HepG2 (cell line): Measurements from ENCODE around the gene NEDD4L. TPM values are rescaled to one million over a fixed set of nuclear protein-coding genes. Genes with fewer than 3 reads are reported as not detected.

Experiments
- AHR ChIP-seq: IDR thresholded peaks from 2 replicates; pipeline ENCODE4 v1.6.1; 2018; ENCODE audit warnings: missing genetic modification reagents, missing compliant biosample characterization
- KDM3A ChIP-seq: IDR thresholded peaks from 2 replicates; pipeline ENCODE4 v1.6.1; 2018; ENCODE audit warnings: low read depth, missing compliant biosample characterization
- RARA ChIP-seq: IDR thresholded peaks from 2 replicates; pipeline ENCODE4 v1.6.1; 2016; ENCODE audit warnings: missing genetic modification reagents, missing compliant biosample characterization
- RXRB ChIP-seq: IDR thresholded peaks from 2 replicates; pipeline ENCODE4 v1.6.1; 2016; ENCODE audit warnings: borderline replicate concordance, missing genetic modification reagents, missing compliant biosample characterization
- SIX1 ChIP-seq: sonication (generic); formaldehyde crosslinking; IDR thresholded peaks from 2 replicates; pipeline ENCODE4 v1.4.0; 2020; ENCODE audit warnings: missing genetic modification reagents, borderline replicate concordance
- TOE1 ChIP-seq: sonication (generic); formaldehyde crosslinking; IDR thresholded peaks from 2 replicates; pipeline ENCODE4 v1.4.0; 2020; ENCODE audit warnings: mild to moderate bottlenecking, missing genetic modification reagents
- ZNF44 ChIP-seq: sonication (generic); formaldehyde crosslinking; IDR thresholded peaks from 2 replicates; pipeline ENCODE4 v1.5.1; 2020; ENCODE audit warnings: mild to moderate bottlenecking, missing genetic modification reagents
- ZNF788 ChIP-seq: sonication (generic); formaldehyde crosslinking; IDR thresholded peaks from 2 replicates; pipeline ENCODE4 v1.5.0; 2020; ENCODE audit warnings: mild to moderate bottlenecking, missing genetic modification reagents, borderline replicate concordance
- polyA plus RNA-seq, 8 experiments: library from polyadenylated mRNA; depleted of rRNA in 3 of 8; stranded (reverse) in 7 of 8; unstranded in 1 of 8; fragments of >200 nt; fragmentation: Illumina TruSeq in 4 of 8; extraction: Trizol in 4 of 8; gene quantifications; 2 replicates each; pipeline versions ENCODE4 v1.2.1 to v1.2.3, GENCODE V29; 2011 to 2016; ENCODE audit warnings: low read depth in 4 of 8, missing spikeins in 1 of 8, mixed read lengths in 1 of 8; ENCODE audit not compliant: insufficient read depth in 1 of 8
- total RNA-seq, 5 experiments: library from RNA; depleted of rRNA; stranded (reverse); fragments of >200 nt; fragmentation: Illumina TruSeq; extraction: Trizol; gene quantifications; 2 replicates each; pipeline ENCODE4 v1.2.3, GENCODE V29; 2016; ENCODE audit warnings: low read depth in 1 of 5
- TF ChIP-seq, protein P1 (sequence below): sonication (generic); formaldehyde crosslinking; IDR thresholded peaks from 2 replicates; pipeline ENCODE4 v1.4.0; 2020; ENCODE audit warnings: missing genetic modification reagents
- TF ChIP-seq, protein P2 (sequence below): sonication (generic); formaldehyde crosslinking; IDR thresholded peaks from 2 replicates; pipeline ENCODE4 v1.5.1; 2020; ENCODE audit warnings: missing genetic modification reagents, mild to moderate bottlenecking, borderline replicate concordance
- TF ChIP-seq, protein P3 (sequence below): sonication (generic); formaldehyde crosslinking; IDR thresholded peaks from 2 replicates; pipeline ENCODE4 v1.5.0; 2020; ENCODE audit warnings: mild to moderate bottlenecking, missing genetic modification reagents, borderline replicate concordance
- TF ChIP-seq, protein P4 (sequence below): sonication (generic); formaldehyde crosslinking; IDR thresholded peaks from one replicate; pipeline ENCODE4 v1.5.1; 2020; ENCODE audit warnings: mild to moderate bottlenecking, missing genetic modification reagents; ENCODE audit errors: not compliant biosample characterization

The NEDD4L gene
- total and polyA plus RNA-seq, 2 of the 13 experiments (the other 11 are each of a cell fraction or from before 2014, with no cell fraction given): 168 to 390 TPM

DNA sequence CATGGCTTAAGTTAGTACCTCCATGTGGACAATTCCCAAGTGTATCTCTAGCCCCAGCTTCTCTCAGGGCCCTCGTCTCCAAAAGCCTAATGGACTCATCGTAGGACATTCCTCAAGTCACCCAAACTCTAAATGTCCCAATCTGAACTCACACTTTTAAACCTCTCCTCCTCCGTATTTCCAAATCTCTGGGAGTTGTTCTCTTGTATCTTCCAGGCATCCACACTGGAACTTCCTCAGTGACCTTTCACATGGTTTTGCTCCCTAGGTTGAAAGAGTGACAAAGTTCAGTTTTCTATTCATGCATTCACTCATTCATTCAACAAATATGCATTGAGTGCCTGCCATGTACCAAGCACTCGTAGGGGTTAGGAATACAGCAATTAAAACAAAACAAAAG, 364.6 kb downstream of the NEDD4L start (continued):
- TF ChIP-seq, protein P1, sequence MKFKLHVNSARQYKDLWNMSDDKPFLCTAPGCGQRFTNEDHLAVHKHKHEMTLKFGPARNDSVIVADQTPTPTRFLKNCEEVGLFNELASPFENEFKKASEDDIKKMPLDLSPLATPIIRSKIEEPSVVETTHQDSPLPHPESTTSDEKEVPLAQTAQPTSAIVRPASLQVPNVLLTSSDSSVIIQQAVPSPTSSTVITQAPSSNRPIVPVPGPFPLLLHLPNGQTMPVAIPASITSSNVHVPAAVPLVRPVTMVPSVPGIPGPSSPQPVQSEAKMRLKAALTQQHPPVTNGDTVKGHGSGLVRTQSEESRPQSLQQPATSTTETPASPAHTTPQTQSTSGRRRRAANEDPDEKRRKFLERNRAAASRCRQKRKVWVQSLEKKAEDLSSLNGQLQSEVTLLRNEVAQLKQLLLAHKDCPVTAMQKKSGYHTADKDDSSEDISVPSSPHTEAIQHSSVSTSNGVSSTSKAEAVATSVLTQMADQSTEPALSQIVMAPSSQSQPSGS (CRISPR knock-in tag): 0 out of 2 replicates have a peak, but pooled peaks have one; percentile 25
- TF ChIP-seq, protein P2, sequence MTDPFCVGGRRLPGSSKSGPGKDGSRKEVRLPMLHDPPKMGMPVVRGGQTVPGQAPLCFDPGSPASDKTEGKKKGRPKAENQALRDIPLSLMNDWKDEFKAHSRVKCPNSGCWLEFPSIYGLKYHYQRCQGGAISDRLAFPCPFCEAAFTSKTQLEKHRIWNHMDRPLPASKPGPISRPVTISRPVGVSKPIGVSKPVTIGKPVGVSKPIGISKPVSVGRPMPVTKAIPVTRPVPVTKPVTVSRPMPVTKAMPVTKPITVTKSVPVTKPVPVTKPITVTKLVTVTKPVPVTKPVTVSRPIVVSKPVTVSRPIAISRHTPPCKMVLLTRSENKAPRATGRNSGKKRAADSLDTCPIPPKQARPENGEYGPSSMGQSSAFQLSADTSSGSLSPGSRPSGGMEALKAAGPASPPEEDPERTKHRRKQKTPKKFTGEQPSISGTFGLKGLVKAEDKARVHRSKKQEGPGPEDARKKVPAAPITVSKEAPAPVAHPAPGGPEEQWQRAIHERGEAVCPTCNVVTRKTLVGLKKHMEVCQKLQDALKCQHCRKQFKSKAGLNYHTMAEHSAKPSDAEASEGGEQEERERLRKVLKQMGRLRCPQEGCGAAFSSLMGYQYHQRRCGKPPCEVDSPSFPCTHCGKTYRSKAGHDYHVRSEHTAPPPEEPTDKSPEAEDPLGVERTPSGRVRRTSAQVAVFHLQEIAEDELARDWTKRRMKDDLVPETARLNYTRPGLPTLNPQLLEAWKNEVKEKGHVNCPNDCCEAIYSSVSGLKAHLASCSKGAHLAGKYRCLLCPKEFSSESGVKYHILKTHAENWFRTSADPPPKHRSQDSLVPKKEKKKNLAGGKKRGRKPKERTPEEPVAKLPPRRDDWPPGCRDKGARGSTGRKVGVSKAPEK: no peak
- TF ChIP-seq, protein P3, sequence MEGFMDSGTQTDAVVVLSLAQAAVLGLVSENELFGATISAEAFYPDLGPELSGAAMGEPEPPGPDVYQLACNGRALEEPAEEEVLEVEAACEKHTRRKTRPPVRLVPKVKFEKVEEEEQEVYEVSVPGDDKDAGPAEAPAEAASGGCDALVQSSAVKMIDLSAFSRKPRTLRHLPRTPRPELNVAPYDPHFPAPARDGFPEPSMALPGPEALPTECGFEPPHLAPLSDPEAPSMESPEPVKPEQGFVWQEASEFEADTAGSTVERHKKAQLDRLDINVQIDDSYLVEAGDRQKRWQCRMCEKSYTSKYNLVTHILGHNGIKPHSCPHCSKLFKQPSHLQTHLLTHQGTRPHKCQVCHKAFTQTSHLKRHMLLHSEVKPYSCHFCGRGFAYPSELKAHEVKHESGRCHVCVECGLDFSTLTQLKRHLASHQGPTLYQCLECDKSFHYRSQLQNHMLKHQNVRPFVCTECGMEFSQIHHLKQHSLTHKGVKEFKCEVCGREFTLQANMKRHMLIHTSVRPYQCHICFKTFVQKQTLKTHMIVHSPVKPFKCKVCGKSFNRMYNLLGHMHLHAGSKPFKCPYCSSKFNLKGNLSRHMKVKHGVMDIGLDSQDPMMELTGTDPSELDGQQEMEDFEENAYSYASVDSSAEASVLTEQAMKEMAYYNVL: peak; percentile 90
- TF ChIP-seq TOE1 (CRISPR knock-in tag): no peak
- TF ChIP-seq, protein P4, sequence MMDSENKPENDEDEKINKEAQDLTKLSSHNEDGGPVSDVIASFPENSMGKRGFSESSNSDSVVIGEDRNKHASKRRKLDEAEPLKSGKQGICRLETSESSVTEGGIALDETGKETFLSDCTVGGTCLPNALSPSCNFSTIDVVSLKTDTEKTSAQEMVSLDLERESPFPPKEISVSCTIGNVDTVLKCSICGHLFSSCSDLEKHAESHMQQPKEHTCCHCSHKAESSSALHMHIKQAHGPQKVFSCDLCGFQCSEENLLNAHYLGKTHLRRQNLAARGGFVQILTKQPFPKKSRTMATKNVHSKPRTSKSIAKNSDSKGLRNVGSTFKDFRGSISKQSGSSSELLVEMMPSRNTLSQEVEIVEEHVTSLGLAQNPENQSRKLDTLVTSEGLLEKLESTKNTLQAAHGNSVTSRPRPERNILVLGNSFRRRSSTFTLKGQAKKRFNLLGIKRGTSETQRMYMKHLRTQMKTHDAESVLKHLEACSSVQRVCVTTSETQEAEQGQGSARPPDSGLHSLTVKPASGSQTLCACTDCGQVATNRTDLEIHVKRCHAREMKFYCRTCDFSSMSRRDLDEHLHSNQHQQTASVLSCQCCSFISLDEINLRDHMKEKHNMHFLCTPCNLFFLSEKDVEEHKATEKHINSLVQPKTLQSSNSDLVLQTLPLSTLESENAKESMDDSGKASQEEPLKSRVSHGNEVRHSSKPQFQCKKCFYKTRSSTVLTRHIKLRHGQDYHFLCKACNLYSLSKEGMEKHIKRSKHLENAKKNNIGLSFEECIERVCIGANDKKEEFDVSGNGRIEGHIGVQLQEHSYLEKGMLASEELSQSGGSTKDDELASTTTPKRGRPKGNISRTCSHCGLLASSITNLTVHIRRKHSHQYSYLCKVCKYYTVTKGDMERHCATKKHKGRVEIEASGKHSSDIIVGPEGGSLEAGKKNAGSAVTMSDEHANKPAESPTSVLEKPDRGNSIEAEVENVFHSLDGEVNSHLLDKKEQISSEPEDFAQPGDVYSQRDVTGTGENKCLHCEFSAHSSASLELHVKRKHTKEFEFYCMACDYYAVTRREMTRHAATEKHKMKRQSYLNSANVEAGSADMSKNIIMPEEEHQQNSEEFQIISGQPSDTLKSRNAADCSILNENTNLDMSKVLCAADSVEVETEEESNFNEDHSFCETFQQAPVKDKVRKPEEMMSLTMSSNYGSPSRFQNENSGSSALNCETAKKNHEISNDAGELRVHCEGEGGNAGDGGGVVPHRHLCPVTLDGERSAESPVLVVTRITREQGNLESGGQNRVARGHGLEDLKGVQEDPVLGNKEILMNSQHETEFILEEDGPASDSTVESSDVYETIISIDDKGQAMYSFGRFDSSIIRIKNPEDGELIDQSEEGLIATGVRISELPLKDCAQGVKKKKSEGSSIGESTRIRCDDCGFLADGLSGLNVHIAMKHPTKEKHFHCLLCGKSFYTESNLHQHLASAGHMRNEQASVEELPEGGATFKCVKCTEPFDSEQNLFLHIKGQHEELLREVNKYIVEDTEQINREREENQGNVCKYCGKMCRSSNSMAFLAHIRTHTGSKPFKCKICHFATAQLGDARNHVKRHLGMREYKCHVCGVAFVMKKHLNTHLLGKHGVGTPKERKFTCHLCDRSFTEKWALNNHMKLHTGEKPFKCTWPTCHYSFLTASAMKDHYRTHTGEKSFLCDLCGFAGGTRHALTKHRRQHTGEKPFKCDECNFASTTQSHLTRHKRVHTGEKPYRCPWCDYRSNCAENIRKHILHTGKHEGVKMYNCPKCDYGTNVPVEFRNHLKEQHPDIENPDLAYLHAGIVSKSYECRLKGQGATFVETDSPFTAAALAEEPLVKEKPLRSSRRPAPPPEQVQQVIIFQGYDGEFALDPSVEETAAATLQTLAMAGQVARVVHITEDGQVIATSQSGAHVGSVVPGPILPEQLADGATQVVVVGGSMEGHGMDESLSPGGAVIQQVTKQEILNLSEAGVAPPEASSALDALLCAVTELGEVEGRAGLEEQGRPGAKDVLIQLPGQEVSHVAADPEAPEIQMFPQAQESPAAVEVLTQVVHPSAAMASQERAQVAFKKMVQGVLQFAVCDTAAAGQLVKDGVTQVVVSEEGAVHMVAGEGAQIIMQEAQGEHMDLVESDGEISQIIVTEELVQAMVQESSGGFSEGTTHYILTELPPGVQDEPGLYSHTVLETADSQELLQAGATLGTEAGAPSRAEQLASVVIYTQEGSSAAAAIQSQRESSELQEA (CRISPR knock-in tag): no peak
- TF ChIP-seq RXRB (CRISPR knock-in tag): peak; percentile 95
- peak; percentile 69 for TF ChIP-seq RARA (CRISPR knock-in tag)
- TF ChIP-seq KDM3A (CRISPR knock-in tag): no peak
- TF ChIP-seq ZNF44 (CRISPR knock-in tag): no peak
- TF ChIP-seq AHR (CRISPR knock-in tag): no peak
- TF ChIP-seq SIX1 (CRISPR knock-in tag): 0 out of 2 replicates have a peak, but pooled peaks have one; percentile 6
- TF ChIP-seq ZNF788: 0 out of 2 replicates have a peak, but pooled peaks have one; percentile 30
